ENCODE measurements around the gene CAMSAP1.

- TF ChIP-seq EZH2 (IDR thresholded peaks at IDR 0.05; ENCODE audit: insufficient read depth, poor library complexity, severe bottlenecking) = no peak
- TF ChIP-seq EZH2phosphoT487 (IDR thresholded peaks at IDR 0.05; ENCODE audit: insufficient read depth, low read depth) = no peak
These were observed 16.2 kb upstream of the CAMSAP1 start for GRCh38 chr9:135923508-135923907.

Data from GM23248 (cell line).